AG04449 (cell line): ENCODE measurements around the gene LYST.

Experiments used
- CTCF ChIA-PET: fragments of 350-600 bp; formaldehyde crosslinking; extraction: SDS; loops from one replicate; lab custom pipeline; 2021; ENCODE audit warnings: antibody characterized with exemption; lab: Yijun Ruan, JAX
- POLR2A ChIA-PET: fragments of 400-600, 350-600 bp; formaldehyde crosslinking; extraction: SDS; loops from one replicate; lab custom pipeline; 2020; ENCODE audit warnings: antibody characterized with exemption, inconsistent platforms; lab: Yijun Ruan, JAX
- DNase-seq: peaks from one replicate; pipeline ENCODE4 v3.0.0-alpha.2; 2010; ENCODE audit warnings: low read depth, low spot score
- H3K4me3 ChIP-seq: 2 replicates; pipeline ENCODE4 v1.5.1; 2011; ENCODE audit warnings: low read depth, mild to moderate bottlenecking, control low read depth, low read length
- TF ChIP-seq, protein P1 (sequence below): IDR thresholded peaks from one replicate; pipeline ENCODE4 v1.5.1; 2011; ENCODE audit warnings: mild to moderate bottlenecking, moderate library complexity, low read length, control low read depth, inconsistent platforms; ENCODE audit not compliant: insufficient read depth; ENCODE audit errors: missing control alignments

LYST gene

DNA sequence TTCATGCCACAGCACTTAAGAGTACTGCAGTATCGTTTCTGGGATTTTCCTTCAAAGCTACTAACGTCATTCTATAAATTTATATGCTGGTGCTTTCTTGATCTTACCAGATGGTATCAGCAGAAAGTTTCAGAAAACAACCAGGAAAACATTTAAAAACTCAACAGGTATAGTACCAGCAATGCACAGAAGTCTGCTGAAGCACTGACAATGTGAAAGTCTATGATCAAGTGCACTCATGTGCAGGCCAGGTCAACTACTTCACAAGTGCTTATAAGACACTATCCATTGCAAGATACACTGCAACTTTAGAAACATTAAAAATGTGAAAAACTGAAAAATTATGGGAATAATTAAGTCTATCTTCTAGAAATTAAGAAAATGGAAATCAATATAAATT, 34.7 kb downstream of the LYST start:
- no peak for DNase-seq
- CTCF ChIA-PET: interaction anchor here (0.7 to 7.8 kb wide), 3 partner anchors 11 to 140 kb away, joined by 3 to 90 read pairs (median 4); no protein-coding TSS in a partner anchor
- TF ChIP-seq, protein P1, sequence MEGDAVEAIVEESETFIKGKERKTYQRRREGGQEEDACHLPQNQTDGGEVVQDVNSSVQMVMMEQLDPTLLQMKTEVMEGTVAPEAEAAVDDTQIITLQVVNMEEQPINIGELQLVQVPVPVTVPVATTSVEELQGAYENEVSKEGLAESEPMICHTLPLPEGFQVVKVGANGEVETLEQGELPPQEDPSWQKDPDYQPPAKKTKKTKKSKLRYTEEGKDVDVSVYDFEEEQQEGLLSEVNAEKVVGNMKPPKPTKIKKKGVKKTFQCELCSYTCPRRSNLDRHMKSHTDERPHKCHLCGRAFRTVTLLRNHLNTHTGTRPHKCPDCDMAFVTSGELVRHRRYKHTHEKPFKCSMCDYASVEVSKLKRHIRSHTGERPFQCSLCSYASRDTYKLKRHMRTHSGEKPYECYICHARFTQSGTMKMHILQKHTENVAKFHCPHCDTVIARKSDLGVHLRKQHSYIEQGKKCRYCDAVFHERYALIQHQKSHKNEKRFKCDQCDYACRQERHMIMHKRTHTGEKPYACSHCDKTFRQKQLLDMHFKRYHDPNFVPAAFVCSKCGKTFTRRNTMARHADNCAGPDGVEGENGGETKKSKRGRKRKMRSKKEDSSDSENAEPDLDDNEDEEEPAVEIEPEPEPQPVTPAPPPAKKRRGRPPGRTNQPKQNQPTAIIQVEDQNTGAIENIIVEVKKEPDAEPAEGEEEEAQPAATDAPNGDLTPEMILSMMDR: no peak
- POLR2A ChIA-PET: no interaction called here
- no peak overlapping the region for H3K4me3 ChIP-seq

DNA sequence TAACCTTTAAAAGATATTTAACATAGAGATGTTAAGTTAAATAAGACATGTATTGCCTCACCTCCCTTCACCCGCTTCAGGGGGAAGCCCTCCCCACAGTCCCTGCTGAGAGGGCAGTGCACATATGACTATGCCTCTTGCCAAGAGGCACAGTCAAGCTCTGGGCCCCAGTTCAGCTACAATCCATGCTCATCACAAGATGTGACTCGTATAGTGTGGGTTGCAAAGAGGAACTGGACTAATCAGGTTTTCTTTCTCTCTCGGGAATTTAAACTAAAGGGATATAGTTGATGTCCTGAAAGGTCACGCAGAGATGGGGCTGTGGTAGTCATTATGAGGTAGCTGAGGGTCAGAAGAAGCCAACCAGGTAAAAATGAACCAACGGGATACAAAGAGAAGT, 35.6 kb downstream of the LYST start:
- TF ChIP-seq, protein P1: no peak
- DNase-seq: peak; percentile 28
- CTCF ChIA-PET: interaction anchor here (2.9 to 7.8 kb wide), 2 partner anchors 12 to 141 kb away, joined by 11 to 90 read pairs; no protein-coding TSS in a partner anchor
- POLR2A ChIA-PET: interaction anchor here (0.6 kb wide), 1 partner anchor 39 kb away, joined by 3 read pairs; no protein-coding TSS in a partner anchor
- H3K4me3 ChIP-seq: no peak overlapping the region

DNA sequence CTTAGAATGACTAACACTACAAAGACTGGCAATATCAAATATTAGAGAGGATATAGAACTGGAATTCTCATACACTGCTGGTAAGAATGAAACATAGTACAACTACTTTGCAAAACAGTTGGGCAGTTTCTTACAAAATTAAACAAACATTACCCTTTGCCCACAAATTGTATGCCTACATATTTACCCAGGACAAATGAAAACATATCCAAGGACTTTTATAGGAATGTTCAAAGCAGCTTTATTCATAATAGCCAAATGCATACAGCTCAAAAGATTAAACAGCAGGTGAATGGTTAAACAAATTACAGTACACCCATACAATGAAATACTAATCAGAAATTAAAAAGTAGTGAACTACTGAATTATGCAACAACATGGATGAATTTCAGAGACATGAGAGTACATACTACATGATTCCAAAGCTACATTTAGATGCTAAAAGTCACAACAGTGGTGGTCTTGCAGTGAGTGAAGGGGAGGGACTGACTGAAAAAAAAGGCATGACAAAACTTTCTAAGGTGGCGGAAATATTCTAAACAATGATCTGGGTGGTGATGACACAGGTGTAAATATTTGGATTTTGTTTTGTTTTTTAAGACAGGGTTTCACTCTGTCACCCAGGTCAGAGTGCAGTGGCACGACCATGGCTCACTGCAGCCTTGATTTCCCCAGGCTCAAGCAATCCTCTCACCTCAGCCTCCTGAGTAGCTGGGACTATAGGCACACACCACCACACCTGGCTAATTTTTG, 40.4 kb downstream of the LYST start:
- CTCF ChIA-PET: no interaction called here
- no peak overlapping the region for H3K4me3 ChIP-seq
- POLR2A ChIA-PET: no interaction called here
- no peak for DNase-seq
- TF ChIP-seq, protein P1: no peak

DNA sequence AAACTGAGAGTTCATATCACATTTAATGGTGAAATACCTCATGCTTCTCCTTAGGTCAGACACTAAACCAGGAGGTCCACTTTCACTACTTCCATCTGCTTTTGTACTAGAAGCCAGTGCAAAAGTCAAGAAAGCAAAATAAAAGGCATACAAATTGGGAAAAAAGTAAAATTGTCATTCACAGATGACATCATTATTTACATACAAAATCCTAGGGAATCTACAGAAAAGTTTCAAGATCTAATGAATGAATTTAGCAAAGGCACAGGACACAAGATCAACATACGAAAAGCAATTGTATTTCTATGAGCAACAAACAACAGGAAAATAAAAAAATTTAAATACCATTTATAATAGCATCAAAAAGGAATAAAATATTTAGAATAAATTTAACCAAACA, 41.5 kb downstream of the LYST start:
- H3K4me3 ChIP-seq: no peak overlapping the region
- no peak for DNase-seq
- TF ChIP-seq, protein P1: no peak
- POLR2A ChIA-PET: no interaction called here
- CTCF ChIA-PET: no interaction called here

DNA sequence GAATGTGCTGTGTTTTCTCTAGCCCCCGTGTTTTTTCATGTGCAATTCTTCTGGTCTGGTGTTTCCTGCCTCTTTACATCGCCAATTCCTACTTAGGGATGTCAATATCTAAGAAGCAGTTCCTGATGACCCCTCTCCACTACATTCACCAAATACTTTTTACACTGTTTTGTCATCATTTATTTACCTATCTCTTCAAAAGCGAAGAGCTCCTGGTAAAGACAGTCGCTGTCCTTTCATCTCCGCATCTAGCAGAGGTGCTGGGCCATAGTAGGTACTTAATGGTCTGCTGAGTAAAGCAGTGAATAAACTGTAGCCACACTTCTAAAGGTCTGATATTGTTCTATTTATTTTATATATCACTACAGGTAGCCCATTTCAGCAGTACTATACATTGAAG, 43.0 kb downstream of the LYST start:
- POLR2A ChIA-PET: no interaction called here
- CTCF ChIA-PET: interaction anchor here (0.7 to 2.1 kb wide), 3 partner anchors 18 to 154 kb away, joined by 3 to 6 read pairs (median 3); no protein-coding TSS in a partner anchor
- TF ChIP-seq, protein P1: no peak
- no peak for DNase-seq
- H3K4me3 ChIP-seq: no peak overlapping the region

DNA sequence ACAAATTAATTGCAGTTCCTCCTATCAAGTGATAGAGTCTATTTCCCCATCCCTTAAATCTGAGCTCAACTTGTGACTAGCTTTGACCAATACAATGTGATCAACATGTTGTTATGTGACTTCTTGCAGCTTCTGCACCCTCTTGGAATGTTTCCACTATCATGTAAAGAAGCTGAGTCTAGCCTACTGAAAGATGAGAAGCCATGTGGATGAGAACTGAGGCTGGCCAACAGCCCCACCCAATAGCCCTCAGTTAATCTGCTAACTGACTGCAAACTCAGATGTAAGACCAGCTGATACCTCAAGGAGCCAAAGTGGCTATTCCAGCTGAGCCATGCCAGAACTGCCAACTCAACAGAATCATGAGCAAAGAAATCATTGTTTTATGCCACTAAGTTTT, 44.0 kb downstream of the LYST start:
- ChIA-PET CTCF (interaction anchor here (1.4 to 2.1 kb wide), 4 partner anchors 9 to 149 kb away, joined by 4 to 9 read pairs (median 6); no protein-coding TSS in a partner anchor), POLR2A (no interaction called here)
- no peak overlapping the region for H3K4me3 ChIP-seq
- TF ChIP-seq, protein P1: no peak
- DNase-seq: no peak
